GM12878 (cell line): ENCODE data around the gene ZNF526. TPM values are rescaled to one million over a fixed set of nuclear protein-coding genes. Genes with fewer than 3 reads are reported as not detected.

Source experiments
- BACH1 ChIP-seq: fragments of 450-650 bp; IDR thresholded peaks from 2 replicates; pipeline ENCODE4 v1.6.1; 2017; ENCODE audit warnings: mild to moderate bottlenecking, borderline replicate concordance
- CHD4 ChIP-seq: fragments of 200-600 bp; sonication (generic); IDR thresholded peaks from 2 replicates; pipeline ENCODE4 v1.6.1; 2016; ENCODE audit warnings: mild to moderate bottlenecking
- IKZF2 ChIP-seq, 2 experiments: fragments of 450-650 bp; IDR thresholded peaks; 2 replicates each; pipeline ENCODE4 v1.6.1; 2017; ENCODE audit warnings: mild to moderate bottlenecking in 2 of 2, moderate library complexity in 2 of 2
- MTA2 ChIP-seq: fragments of 450-650 bp; IDR thresholded peaks from 2 replicates; pipeline ENCODE4 v1.6.1; 2016; ENCODE audit warnings: low read depth, mild to moderate bottlenecking, moderate library complexity
- MYC ChIP-seq: IDR thresholded peaks from 2 replicates; pipeline ENCODE4 v1.6.1; 2011; ENCODE audit warnings: mild to moderate bottlenecking, low read length, moderate library complexity, inconsistent platforms; ENCODE audit not compliant: insufficient read depth, insufficient replicate concordance, insufficient read length, severe bottlenecking
- PAX5 ChIP-seq: IDR thresholded peaks from 2 replicates; pipeline ENCODE4 v1.6.1; 2011; ENCODE audit warnings: low read depth, low read length, borderline replicate concordance
- POLR2AphosphoS5 ChIP-seq: IDR thresholded peaks from 2 replicates; pipeline ENCODE4 v1.6.1; 2011; ENCODE audit warnings: mild to moderate bottlenecking, low read length, inconsistent platforms
- RAD51 ChIP-seq: fragments of 450-650 bp; IDR thresholded peaks from 2 replicates; pipeline ENCODE4 v1.6.1; 2016; ENCODE audit warnings: moderate library complexity, mild to moderate bottlenecking, inconsistent platforms
- RUNX3 ChIP-seq: IDR thresholded peaks from 2 replicates; pipeline ENCODE4 v1.6.1; 2012; ENCODE audit warnings: low read length, inconsistent platforms
- TAF1 ChIP-seq: IDR thresholded peaks from 2 replicates; pipeline ENCODE4 v1.6.1; 2011; ENCODE audit warnings: mild to moderate bottlenecking, low read depth, low read length, borderline replicate concordance
- TCF3 ChIP-seq: IDR thresholded peaks from 2 replicates; pipeline ENCODE4 v1.6.1; 2012; ENCODE audit warnings: low read depth, mild to moderate bottlenecking, low read length, borderline replicate concordance; ENCODE audit not compliant: insufficient read depth
- YBX1 ChIP-seq: fragments of 450-650 bp; IDR thresholded peaks from 2 replicates; pipeline ENCODE4 v1.6.1; 2016; ENCODE audit warnings: antibody characterized with exemption
- polyA plus RNA-seq, 11 experiments: library from polyadenylated mRNA; depleted of rRNA in 4 of 11; unstranded in 6 of 11; stranded (reverse) in 5 of 11; fragments of >200 nt; fragmentation: Nextera tagmentation in 4 of 11; fragmentation: Illumina TruSeq in 1 of 11; extraction: Ambion mirVana in 4 of 11; extraction: Trizol in 1 of 11; gene quantifications; 1 replicate in 1 of 11; 2 replicates in 10 of 11; pipeline versions ENCODE4 v1.2.1 to v1.2.3, GENCODE V29; 2011 to 2016; ENCODE audit warnings: inconsistent platforms in 2 of 11, missing spikeins in 2 of 11, low read depth in 1 of 11
- total RNA-seq, 4 experiments: library from RNA; depleted of rRNA in 3 of 4; stranded (reverse); fragments of >200 nt in 3 of 4; fragmentation: Illumina TruSeq in 1 of 4; extraction: Trizol in 1 of 4; gene quantifications; 2 replicates each; pipeline versions ENCODE4 v1.2.1 to v1.2.3, GENCODE V29; 2013 to 2021
- TF ChIP-seq, protein P1 (sequence below): IDR thresholded peaks from 2 replicates; pipeline ENCODE4 v1.6.1; 2011; ENCODE audit warnings: mild to moderate bottlenecking, low read depth, low read length, moderate library complexity; ENCODE audit not compliant: insufficient replicate concordance
- TF ChIP-seq, protein P2 (sequence below): fragments of 450-650 bp; formaldehyde crosslinking; IDR thresholded peaks from 2 replicates; pipeline ENCODE4 v1.4.0; 2022; ENCODE audit warnings: mild to moderate bottlenecking, moderate library complexity
- TF ChIP-seq, protein P3 (sequence below): IDR thresholded peaks from 2 replicates; pipeline ENCODE4 v1.6.1; 2011; ENCODE audit warnings: low read depth, low read length, improper control_type of control experiment, borderline replicate concordance
- TF ChIP-seq, protein P4 (sequence below): fragments of 450-650 bp; IDR thresholded peaks from 2 replicates; pipeline ENCODE4 v1.6.1; 2016; ENCODE audit warnings: mild to moderate bottlenecking
- TF ChIP-seq, protein P5 (sequence below): IDR thresholded peaks from 2 replicates; pipeline ENCODE4 v1.6.1; 2012; ENCODE audit warnings: improper control_type of control experiment, low read depth, low read length; ENCODE audit not compliant: insufficient replicate concordance

ZNF526 gene
- total and polyA plus RNA-seq, 10 of the 15 experiments (the other 5 are each of a cell fraction or from before 2014, with no cell fraction given): 1.8 to 18.3 (median 5.5) TPM

DNA sequence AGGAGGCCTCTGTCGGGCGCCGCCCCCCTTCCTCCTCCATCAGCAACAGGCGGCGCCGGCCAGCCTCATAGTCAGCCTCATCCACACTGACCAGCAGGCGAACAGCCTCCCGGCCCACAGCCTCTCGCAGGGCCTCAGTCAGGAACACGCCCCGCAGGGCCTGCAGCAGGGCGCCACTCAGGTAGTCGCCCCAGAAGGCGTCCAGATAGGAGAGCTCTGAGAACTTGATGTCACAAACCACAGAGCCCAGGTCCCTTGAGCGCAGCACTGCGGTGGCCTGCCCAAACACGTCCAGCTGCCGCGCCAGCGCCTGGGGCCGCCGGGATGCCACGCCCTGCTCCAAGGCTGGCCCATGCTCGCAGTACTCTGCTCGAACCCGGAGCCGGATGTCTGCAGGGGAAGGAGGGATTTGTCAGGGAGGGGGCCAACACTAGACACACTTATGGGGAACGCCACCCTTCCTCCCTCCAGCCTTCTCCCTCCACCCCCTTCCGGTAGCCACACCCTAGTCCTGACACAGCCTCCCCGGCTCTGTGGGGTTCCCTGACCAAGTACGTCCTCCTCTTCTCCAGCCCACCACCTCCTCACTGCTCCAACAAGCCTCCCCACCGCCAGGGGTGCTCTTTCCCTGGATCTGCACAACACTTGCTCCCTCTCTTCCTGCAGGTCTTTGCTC lies 20.5 kb upstream of the ZNF526 start (continued):
- TF ChIP-seq, protein P1, sequence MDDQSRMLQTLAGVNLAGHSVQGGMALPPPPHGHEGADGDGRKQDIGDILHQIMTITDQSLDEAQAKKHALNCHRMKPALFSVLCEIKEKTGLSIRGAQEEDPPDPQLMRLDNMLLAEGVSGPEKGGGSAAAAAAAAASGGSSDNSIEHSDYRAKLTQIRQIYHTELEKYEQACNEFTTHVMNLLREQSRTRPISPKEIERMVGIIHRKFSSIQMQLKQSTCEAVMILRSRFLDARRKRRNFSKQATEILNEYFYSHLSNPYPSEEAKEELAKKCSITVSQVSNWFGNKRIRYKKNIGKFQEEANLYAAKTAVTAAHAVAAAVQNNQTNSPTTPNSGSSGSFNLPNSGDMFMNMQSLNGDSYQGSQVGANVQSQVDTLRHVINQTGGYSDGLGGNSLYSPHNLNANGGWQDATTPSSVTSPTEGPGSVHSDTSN: no peak
- TF ChIP-seq, protein P2, sequence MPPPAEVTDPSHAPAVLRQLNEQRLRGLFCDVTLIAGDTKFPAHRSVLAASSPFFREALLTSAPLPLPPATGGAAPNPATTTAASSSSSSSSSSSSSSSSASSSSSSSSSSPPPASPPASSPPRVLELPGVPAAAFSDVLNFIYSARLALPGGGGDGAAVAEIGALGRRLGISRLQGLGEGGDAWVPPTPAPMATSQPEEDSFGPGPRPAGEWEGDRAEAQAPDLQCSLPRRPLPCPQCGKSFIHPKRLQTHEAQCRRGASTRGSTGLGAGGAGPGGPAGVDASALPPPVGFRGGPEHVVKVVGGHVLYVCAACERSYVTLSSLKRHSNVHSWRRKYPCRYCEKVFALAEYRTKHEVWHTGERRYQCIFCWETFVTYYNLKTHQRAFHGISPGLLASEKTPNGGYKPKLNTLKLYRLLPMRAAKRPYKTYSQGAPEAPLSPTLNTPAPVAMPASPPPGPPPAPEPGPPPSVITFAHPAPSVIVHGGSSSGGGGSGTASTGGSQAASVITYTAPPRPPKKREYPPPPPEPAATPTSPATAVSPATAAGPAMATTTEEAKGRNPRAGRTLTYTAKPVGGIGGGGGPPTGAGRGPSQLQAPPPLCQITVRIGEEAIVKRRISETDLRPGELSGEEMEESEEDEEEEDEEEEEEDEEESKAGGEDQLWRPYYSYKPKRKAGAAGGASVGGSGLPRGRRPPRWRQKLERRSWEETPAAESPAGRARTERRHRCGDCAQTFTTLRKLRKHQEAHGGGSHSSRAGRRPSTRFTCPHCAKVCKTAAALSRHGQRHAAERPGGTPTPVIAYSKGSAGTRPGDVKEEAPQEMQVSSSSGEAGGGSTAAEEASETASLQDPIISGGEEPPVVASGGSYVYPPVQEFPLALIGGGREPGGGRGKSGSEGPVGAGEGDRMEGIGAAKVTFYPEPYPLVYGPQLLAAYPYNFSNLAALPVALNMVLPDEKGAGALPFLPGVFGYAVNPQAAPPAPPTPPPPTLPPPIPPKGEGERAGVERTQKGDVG (CRISPR knock-in tag): no peak
- TF ChIP-seq POLR2AphosphoS5 (0 out of 2 replicates have a peak, but pooled peaks have one; percentile 36), YBX1 (no peak), MYC (no peak), IKZF2 (IDR thresholded peaks at IDR 0.05) (peak; percentile 46 to 54; a peak in 2 of 4 replicates), PAX5 (no peak), RUNX3 (peak; percentile 73; the same call in 1 of the 2 replicates), TCF3 (0 out of 2 replicates have a peak, but pooled peaks have one; percentile 70), TAF1 (no peak), CHD4 (no peak), RAD51 (no peak), MTA2 (0 out of 2 replicates have a peak, but pooled peaks have one; percentile 19), BACH1 (peak; percentile 73; the same call in 1 of the 2 replicates)
- TF ChIP-seq, protein P3, sequence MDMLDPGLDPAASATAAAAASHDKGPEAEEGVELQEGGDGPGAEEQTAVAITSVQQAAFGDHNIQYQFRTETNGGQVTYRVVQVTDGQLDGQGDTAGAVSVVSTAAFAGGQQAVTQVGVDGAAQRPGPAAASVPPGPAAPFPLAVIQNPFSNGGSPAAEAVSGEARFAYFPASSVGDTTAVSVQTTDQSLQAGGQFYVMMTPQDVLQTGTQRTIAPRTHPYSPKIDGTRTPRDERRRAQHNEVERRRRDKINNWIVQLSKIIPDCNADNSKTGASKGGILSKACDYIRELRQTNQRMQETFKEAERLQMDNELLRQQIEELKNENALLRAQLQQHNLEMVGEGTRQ: no peak
- TF ChIP-seq, protein P4, sequence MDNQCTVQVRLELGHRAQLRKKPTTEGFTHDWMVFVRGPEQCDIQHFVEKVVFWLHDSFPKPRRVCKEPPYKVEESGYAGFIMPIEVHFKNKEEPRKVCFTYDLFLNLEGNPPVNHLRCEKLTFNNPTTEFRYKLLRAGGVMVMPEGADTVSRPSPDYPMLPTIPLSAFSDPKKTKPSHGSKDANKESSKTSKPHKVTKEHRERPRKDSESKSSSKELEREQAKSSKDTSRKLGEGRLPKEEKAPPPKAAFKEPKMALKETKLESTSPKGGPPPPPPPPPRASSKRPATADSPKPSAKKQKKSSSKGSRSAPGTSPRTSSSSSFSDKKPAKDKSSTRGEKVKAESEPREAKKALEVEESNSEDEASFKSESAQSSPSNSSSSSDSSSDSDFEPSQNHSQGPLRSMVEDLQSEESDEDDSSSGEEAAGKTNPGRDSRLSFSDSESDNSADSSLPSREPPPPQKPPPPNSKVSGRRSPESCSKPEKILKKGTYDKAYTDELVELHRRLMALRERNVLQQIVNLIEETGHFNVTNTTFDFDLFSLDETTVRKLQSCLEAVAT: 0 out of 2 replicates have a peak, but pooled peaks have one; percentile 36
- TF ChIP-seq, protein P5, sequence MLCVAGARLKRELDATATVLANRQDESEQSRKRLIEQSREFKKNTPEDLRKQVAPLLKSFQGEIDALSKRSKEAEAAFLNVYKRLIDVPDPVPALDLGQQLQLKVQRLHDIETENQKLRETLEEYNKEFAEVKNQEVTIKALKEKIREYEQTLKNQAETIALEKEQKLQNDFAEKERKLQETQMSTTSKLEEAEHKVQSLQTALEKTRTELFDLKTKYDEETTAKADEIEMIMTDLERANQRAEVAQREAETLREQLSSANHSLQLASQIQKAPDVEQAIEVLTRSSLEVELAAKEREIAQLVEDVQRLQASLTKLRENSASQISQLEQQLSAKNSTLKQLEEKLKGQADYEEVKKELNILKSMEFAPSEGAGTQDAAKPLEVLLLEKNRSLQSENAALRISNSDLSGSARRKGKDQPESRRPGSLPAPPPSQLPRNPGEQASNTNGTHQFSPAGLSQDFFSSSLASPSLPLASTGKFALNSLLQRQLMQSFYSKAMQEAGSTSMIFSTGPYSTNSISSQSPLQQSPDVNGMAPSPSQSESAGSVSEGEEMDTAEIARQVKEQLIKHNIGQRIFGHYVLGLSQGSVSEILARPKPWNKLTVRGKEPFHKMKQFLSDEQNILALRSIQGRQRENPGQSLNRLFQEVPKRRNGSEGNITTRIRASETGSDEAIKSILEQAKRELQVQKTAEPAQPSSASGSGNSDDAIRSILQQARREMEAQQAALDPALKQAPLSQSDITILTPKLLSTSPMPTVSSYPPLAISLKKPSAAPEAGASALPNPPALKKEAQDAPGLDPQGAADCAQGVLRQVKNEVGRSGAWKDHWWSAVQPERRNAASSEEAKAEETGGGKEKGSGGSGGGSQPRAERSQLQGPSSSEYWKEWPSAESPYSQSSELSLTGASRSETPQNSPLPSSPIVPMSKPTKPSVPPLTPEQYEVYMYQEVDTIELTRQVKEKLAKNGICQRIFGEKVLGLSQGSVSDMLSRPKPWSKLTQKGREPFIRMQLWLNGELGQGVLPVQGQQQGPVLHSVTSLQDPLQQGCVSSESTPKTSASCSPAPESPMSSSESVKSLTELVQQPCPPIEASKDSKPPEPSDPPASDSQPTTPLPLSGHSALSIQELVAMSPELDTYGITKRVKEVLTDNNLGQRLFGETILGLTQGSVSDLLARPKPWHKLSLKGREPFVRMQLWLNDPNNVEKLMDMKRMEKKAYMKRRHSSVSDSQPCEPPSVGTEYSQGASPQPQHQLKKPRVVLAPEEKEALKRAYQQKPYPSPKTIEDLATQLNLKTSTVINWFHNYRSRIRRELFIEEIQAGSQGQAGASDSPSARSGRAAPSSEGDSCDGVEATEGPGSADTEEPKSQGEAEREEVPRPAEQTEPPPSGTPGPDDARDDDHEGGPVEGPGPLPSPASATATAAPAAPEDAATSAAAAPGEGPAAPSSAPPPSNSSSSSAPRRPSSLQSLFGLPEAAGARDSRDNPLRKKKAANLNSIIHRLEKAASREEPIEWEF: no peak
